Stimulated activated CD8-positive, alpha-beta memory T cell treated with anti-CD3 and anti-CD28 coated beads, Interleukin-12 subunit alpha, Interleukin-12 subunit beta, amount 100 ng/mL, for 1 hour (primary cell): ENCODE data around the gene SRC.
"Not testable (repeated sequence)": the region's sequence is repeated elsewhere in the genome, so short reads cannot be mapped to it uniquely, and the experiment has no call there.

Source experiments
- DNase-seq: peaks from one replicate; pipeline ENCODE4 v3.0.0-alpha.2; 2020; ENCODE audit warnings: low read depth

The SRC gene

DNA sequence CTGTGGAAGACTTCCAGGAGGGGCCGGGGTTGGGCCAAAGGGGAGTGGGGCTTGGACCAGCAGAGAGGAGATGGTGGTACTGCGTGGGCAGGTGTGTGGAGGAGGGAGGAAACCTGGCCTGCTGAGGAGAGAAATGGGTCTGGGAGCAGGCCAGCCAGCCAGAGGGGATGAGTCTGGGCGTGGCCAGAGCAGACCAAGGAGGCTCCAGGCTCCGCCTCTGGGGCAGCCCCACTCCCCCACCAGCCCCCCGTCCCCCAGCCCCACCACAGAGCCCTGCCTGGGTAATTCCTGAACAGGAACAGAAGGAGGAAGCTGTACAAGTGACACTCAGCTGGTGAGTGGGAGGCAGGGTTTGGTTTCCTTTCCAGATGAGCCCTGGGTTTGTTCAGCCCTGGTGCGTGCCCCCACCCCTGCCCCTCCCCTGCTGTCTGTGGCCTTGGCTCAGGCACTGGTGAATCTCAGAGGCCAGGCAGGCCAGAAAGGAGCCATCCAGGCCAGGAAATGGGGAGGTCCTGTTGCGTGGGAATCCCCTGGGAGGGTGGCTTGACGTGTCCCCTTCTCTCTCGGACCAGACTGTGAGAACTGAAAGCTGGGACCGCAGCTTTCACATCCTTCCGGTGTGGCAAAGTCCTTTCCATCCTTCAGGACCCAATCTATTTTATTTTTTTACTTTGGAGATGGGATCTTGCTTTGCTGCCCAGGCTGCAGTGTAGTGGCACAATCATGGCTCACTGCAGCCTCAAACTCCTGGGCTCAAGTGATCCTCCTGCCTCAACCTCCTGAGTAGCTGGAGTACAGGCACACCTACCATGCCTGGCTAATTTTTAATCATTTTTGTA, 9.4 kb upstream of the SRC start:
- no peak for DNase-seq

DNA sequence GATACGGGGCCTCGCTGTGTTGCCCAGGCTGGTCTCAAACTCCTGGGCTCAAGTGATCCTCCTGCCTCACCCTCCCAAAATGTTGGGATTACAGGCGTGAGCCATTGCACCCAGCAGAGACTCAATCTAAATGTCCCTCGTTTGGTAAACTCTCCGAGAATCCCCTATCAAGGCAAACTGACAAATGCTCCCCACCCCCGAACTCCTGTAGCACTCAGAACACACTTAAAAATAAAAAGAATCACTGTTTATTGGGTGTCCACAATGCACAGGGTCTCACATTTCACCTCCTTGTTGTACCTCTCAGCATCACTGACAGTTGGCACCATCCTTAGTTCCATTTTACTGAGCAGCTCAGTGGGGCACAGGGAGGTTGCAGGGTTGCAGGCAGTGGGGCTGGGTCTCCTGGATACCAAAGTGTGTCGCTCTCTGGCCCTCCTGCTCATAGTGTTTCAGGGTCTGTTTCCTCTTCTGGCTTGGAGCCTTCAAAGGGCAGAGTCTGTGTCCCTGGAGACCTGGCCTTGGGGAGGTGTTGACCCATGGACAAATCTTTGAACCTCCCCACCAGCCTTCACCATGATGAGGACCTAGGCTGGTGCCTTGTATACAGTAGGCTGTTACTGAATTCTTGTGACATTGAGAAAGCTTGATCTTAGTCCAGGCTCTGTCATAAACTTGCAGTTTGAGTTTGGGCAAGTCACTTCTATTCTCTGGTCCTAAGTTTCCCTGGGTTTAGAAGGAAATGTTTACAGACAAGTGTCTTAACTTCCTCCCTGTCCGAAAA, 8.5 kb upstream of the SRC start:
- no peak for DNase-seq

DNA sequence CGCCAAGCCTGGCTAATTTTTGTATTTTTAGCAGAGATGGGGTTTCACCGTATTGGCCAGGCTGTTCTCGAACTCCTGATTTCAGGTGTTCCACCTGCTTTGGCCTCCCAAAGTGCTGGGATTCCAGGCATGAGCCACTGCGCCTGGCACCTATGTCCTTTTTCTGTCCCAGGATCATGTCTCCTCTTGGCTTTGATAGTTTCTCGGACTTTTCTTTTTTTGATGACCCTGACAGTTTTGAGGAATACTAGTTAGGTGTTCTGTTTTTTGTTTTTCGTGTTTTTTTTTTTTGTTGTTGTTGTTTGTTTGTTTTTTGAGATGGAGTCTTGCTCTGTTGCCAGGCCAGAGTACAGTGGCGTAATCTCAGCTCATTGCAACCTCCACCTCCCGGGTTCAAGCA, 7.6 kb upstream of the SRC start:
- DNase-seq, result not testable (repeated sequence)

DNA sequence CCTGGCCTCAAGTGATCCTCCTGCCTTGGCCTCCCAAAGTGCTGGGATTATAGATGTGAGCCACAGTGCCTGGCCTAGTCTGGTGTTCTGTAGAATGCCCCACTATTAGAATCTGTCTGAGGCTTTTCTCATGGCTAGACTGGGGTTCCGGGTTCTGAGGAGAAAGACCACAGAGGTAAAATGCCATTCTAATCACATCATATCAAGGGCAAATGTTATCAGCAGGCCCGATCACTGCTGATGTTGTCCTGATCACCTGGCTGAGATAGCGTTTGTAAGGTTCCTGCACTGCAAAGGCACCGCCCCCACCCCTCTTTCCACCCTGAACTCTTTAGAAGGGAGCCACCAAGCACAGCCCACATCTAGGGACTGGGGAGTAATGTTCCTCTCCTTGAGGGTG, 6.7 kb upstream of the SRC start:
- DNase-seq, result no peak

DNA sequence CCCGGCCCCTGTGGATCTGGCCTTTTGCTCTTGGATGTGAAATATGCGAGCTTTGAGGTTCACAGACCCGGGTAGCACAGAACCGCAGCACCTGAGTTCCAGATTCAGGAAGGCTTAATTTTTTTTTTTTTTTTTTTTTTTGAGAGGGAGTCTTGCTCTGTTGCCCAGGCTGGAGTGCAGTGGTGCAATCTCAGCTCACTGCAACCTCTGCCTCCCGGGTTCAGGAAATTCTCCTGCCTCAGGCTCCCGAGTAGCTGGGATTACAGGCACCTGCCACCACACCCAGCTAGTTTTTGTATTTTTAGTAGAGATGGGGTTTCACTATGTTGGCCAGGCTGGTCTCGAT, 6.2 kb upstream of the SRC start:
- DNase-seq, result not testable (repeated sequence)

DNA sequence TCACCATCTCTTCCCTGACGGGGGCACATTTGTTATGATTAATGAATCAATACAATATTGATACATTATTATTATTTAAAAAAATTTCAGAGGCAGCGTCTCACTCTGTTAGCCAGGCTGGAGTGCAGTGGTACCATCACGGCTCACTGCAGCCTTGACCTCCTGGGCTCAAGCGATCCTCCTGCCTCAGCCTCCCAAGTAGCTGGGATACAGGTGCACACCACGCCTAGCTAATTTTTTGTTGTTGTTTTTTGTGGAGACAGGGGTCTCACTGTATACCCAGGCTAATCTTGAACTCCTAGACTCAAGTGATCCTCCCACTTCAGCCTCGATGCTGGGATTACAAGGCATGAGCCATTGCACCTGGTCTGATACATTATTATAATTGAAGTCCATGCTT, 4.9 kb upstream of the SRC start:
- no peak for DNase-seq

DNA sequence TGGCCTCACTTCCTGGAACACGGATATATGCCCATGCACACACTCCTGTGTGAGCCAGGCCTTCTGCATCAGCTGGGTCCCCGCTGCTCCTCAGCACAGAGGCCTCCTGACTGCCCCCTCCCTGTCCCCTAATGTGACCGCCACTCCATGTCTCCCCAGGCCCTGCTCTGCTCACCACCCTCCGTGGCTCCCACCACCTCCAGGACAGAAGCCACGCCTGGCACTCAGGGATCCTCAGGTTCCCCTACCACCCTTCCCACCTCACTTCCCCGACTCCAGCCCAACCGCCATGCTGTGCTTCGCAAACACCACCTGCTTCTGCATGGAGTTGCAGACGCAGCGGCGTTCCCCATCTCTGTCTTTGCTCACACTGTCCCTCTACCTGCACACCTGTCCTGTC, 4.3 kb upstream of the SRC start:
- no peak for DNase-seq

DNA sequence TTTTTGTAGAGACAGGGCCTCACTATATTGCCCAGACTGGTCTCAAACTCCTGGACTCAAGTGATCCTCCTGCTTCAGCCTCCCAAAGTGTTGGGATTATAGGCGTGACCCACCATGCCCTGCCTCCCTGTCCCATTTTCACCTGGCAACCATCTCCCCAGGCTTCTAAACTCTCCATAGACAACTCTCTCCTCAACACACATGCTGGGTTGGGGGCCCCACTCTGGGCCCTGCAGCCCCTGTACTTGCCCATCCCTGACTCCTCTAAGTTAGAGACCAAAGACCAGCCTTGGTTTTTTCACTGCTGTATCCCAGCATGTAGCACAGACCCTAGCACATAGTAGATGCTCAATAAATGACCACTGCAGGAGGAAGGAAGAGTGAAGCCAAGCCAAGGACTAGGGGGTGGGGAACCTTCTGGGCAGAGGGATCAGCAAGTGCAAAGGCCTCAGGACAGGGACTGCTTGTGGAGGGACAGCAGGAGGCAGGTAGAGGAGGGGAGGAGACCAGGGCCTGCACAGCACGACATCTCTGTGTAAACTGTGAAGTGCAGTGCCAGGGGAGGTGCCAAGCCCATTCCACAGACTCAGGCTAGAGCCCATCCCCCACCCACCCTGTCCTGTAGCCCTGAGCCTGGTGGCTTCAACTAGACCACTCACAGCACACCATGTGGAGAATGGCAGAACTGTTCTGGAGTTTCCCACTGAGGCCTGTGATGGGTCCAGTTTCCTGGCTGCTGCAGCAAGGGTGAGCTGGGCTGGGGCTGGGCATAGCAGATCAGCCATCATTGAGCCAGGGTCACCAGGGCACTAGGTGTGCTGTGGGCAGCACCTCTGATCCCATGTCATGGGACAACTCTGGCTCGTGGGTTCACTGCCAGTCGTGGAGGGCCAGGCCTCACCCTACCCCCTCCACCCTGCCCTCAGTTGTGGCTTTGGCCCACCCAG, 3.4 kb upstream of the SRC start:
- DNase-seq, result no peak

DNA sequence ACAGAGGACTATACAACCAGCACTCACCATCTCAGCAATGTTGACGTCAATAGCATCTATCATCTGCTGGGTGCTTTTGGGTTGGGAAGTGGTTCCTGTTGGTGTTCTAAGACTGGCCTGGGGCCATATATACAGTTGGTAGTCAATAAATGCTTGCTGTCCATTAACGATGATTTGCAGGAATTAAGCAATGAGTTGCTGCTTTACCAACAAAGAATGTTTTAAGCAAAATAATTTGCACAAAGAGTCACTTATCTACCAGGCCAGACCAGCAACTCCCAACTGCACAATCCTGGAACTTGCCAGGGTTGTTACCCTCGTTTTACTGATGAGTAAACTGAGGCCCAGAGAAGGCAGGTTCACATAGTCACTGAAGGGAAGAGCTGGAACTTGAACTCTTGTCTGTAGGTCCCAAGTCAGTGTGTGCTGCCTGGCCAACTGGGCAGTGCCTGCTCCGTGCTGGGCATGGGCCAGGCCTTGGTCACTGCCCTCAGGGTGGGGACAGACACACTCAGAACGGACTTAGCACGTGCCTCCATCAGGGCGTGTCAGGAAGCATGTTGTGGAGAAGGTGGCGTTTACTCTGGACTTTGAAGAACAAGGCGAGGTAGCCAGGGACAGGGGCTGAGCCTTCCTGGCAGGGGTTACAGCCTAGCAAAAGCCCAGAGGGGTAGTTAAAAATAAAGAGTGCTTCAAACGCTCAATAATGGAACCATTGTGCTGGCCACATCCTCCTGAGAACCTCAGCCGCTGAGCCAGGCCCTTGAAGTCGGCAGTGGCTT, 2.5 kb upstream of the SRC start:
- DNase-seq, result no peak

DNA sequence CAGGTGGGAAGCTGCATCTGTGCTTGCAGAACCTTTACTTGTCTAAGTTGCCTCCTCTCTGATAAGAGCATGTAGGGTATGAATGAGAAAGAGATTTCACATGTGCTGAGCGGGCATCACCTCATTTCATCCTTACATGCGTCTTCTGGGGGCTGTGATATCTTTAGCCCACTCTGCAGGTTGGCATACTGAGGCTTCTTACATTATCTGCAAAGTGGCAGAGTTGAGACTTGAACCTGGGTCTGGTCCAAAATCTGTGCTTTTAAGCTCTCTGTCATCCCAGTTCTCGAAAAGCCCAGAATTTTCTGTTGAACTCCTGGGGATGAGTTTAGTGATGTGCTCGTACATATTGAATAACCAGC, 2.0 kb upstream of the SRC start:
- DNase-seq, result no peak

DNA sequence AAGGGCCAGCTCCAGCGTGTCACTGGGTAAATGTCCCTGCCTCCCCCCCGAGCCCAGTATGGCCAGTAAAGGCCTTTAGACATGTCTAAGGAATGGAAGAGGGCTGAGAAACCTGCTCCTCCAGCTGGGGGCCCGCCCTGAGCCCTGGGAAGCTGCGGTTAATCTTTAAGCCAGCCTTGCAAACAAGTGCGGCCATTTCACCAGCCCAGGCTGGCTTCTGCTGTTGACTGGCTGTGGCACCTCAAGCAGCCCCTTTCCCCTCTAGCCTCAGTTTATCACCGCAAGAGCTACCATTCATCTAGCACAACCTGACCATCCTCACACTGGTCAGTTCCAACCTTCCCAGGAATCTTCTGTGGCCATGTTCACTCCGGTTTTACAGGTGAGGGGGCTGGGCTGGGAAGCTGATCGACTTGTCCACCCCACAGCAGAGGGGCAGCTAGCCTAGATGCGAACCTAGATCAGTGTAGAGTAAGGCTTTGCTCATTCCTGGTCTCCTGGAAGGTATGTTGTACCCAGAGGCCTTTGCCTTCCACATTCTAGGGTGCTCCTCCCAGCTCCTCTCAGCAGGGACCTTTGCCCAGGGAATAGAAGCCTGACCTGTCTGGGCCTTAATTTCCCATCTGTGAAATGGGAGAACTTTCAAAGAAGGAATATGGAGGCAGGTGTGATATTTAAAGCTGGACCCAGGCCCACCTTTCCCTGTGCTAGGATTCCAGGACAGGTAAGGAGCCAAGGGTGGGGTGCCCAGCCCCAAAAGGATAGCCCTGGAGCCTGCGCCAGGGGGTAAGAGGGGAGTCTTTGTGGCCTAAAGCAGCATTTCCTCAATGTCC, 1.2 kb upstream of the SRC start:
- no peak for DNase-seq

DNA sequence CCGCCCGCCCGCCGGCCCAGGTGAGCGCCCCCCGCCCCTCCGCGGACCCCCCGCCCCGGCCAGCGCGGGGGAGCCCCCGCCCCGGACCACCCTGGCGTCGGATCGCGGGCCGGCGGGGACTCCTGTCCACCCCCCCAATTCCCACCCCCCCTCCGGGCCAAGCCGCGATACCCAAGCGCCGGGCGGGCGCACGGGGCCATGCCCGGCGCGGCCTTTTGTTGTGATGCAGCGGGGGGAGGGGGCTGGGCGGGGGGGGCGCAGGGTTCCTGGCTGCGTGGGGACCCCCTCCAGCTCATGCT, 245 bp downstream of the SRC start:
- no peak for DNase-seq

DNA sequence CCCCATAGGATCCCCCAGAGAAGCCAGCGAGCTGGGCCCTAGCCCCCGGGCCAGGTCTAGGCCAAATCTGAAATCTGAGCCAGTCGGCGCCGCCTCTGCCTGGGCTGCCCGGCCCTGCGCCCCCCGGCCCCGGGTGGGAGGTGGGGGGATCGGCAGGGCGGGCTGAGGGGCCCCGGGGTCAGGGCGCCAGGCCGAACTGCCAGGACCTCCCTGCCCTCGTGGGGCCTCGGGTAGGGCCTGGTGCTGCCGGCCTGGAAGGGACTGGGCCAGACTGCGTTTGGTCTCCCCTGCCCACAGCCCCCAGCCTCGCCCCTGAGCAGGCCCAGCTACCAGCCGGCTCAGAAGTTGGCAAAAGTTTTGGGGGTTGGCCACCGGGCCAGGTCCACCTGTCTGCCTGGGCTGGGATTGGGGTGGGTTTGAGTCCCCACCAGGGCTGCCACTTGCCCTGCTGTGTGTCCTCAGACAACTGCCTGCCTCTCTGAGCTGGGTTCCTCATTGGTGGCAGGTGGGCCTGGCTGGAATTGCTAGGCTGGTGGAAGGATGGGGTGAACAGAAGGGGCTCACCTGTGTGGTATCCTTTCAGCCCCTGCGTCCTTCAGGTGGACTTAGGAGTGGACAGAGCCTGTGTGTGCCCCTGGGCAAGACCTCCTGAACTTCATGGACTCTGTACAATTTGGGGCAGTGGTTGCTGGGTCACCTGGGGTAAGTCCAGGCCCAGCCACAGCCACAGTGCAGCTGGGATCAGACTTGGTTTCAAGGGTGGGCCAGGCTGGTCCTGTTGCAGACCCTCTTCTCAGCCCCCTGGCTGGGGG, 801 bp downstream of the SRC start:
- DNase-seq, result no peak

DNA sequence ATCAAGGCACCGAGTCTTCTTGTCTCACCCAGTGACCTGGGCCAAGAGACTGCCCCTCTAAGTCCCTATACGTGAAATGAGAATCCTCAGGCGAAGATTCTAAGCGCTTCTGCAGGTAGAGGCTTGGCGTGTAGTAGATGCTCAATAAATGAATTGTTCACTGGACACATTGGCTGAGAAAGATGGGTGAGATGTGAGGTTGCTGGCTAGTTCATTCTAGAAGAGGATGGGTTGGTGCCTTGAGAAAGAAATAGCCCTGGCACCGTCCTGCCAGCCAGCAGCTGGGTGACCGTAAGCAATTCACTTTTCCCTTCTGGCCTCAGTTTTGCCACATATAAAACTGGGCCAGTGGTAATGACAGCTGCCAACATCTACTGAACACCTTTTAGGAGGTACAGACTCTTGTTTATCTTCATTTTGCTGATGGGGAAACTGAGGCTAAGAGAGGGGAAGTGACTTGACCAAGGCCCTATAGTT, 1.4 kb downstream of the SRC start:
- DNase-seq, result no peak

DNA sequence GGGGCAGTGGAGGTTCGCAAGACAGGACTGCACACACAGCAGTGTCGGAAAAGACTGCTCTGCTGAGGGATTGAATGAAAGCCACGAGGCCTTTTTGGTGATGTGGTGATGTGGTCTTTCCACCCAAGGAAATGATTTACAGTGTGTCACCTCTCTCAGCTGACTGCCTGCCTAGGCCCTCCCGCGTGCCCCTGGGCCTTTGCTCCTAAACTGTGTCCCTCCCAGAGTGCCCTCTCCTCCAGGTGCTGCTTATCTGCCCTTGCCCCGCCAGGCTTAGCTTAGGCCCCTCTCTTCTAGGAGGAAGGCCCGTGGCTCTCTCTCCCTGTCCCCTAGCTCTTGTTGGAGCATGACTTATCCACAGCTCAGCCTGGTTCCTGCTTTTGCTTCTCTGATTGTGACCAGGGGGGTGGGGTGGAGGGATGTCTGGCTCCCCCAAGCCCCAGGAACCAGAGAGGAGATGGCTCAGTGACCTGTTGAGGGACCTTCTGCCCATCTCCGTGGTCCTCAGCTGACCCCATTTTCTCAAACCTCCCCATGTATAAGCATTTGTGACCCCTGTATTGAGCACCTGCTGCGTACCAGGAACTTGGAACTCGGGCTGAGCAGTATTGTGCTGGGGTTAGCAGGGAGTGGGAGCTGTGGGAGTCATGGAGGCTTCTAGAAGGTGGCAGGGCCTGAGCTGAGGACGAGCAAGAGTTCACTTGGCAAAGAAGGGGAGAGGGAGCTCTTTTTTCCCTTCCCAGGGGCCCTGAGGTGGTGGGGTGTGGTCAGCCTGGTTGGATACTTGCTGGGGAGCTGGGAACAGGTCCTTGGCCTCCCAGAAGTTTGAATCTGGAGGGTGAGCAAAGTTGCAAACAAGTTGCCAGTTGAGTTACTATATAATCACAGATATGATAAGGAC, 2.2 kb downstream of the SRC start:
- no peak for DNase-seq

DNA sequence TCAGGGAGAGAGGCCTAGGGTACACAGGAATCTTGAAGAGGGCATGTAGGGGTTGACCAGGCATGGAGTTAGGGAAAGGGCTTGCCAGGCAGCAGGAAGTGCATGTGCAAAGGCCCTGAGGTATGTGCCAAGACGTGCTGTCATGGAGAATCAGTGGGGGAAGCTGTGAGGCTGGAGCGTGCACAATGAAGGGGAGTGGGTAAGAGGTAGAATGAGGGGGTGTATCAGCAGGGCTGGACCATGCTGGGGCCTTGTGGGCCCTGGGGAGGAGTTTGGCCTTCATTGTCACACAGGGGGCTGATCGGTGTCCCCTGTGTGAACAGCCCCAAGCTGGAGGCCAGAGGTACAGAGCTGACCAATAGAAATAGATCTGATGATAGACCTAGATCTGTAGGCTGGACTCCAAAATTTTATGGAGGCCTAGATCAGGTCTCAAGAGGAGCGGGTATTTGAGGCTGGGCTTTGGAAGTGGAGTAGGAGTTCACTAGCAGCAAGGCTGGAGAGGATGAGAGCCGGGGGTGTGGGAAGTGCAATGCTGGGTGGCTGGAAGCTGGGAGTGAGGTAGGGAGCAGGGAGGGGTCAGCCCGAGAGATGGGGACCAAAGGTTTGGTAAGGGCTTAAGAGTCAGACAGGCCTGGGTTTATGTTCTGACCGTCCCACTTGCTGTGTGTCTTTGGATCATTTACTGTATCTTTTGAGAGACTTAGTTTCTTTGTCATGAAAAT, 3.0 kb downstream of the SRC start:
- no peak for DNase-seq

DNA sequence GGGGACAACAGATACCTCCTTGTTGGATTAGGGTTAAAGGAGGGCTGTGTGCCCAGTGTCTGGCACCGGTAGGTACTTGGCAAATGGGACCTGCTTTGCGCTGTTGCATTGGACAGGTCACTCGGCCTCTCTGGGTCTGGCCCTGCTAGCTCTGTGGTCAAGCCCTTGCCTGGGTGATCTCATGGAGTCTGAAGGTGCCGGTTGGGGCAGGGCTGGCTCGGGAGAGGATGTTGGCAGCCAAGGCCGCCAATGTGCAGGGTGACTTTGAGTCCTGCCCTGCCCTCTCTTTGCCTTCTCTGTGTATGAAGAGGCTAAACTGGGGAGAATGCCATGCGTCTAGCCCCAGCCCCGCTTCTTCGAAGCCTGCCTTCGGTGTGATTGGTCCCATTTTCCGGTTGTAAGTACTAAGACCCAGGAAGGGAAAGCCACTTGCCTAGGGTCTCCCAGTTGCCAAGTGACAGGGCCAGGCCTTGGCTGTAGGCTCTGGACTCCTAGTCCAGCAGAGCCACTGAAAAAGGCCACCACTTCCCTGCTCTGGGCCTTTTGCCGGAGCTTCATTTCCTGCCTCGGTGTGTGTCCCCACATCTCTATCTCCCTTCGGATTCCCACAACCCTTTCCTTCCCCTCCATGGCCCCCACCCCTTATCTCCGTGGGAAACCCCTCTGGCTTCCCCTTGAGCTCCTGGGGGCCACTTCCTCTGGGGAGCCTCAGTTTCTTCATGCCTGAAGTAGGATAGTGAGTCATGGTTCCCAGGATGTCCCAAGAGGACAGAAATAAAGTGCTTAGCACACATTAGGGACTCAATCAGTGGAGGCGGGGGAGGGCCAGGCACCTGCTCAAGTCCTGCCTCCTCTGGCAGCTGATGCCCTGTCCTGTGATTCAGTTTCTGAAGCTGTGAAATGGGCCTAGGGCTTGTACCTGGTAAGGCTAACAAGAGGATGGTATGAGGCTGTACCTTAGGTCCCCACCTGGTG, 3.9 kb downstream of the SRC start:
- DNase-seq, result no peak
